Activated CD4-positive, CD25-positive, alpha-beta regulatory T cell treated with anti-CD3 and anti-CD28 coated beads, Interleukin-2, amount 50 U/mL, for 16 hours (primary cell): ENCODE results near the gene ATP2C1.

Source experiments
- DNase-seq: peaks from one replicate; pipeline ENCODE4 v3.0.0-alpha.2; 2020; ENCODE audit warnings: low read depth, low spot score

Gene ATP2C1

GRCh38 chr3:130894130-130894985 lies 474 bp downstream of the ATP2C1 start:
- peak; percentile 10 for DNase-seq

- DNase-seq = no peak
Measured at GRCh38 chr3:130894986-130895280, 1.0 kb downstream of the ATP2C1 start.

- DNase-seq = no peak
Measured at GRCh38 chr3:130895690-130896488, 2.0 kb downstream of the ATP2C1 start.

- DNase-seq = no peak
Measured at GRCh38 chr3:130897316-130897715, 3.4 kb downstream of the ATP2C1 start.

- DNase-seq = no peak
Measured at GRCh38 chr3:130900959-130901358, 7.1 kb downstream of the ATP2C1 start.

- DNase-seq = no peak
Measured at GRCh38 chr3:130901463-130902204, 7.8 kb downstream of the ATP2C1 start.

GRCh38 chr3:130903412-130903908 lies 9.6 kb downstream of the ATP2C1 start:
- DNase-seq = no peak

- no peak for DNase-seq
Measured at GRCh38 chr3:130904491-130904890, 10.6 kb downstream of the ATP2C1 start.

- no peak for DNase-seq
Measured at GRCh38 chr3:130905551-130905950, 11.7 kb downstream of the ATP2C1 start.

GRCh38 chr3:130906374-130906995 lies 12.6 kb downstream of the ATP2C1 start:
- DNase-seq = no peak

- DNase-seq = no peak
Measured at GRCh38 chr3:130907500-130907899, 13.6 kb downstream of the ATP2C1 start.

- DNase-seq = no peak
Measured at GRCh38 chr3:130907966-130908365, 14.1 kb downstream of the ATP2C1 start.

- no peak for DNase-seq
Measured at GRCh38 chr3:130915567-130916292, 21.8 kb downstream of the ATP2C1 start.

- DNase-seq = no peak
Measured at GRCh38 chr3:130916507-130917167, 22.8 kb downstream of the ATP2C1 start.

- no peak for DNase-seq
Measured at GRCh38 chr3:130918328-130918727, 24.4 kb downstream of the ATP2C1 start.

- DNase-seq = no peak
Measured at GRCh38 chr3:130925628-130926027, 31.7 kb downstream of the ATP2C1 start.

- DNase-seq = no peak
Measured at GRCh38 chr3:130926504-130926903, 32.6 kb downstream of the ATP2C1 start.

- DNase-seq = no peak
Measured at GRCh38 chr3:130929804-130930203, 35.9 kb downstream of the ATP2C1 start.

- no peak for DNase-seq
Measured at GRCh38 chr3:130932979-130933378, 39.1 kb downstream of the ATP2C1 start.

GRCh38 chr3:130933801-130934345 lies 40.0 kb downstream of the ATP2C1 start:
- no peak for DNase-seq
